HG03432 (cell line): ENCODE data around the gene DEGS1.
"Not testable (repeated sequence)": the region's sequence is repeated elsewhere in the genome, so short reads cannot be mapped to it uniquely, and the experiment has no call there.

Experiments
- ATAC-seq: cut with Tn5 transposase; IDR thresholded peaks from one replicate; pipeline ENCODE4 v1.9.1; 2021; ENCODE audit warnings: mild to moderate bottlenecking, moderate library complexity; ENCODE audit not compliant: unreplicated experiment

Gene DEGS1

DNA sequence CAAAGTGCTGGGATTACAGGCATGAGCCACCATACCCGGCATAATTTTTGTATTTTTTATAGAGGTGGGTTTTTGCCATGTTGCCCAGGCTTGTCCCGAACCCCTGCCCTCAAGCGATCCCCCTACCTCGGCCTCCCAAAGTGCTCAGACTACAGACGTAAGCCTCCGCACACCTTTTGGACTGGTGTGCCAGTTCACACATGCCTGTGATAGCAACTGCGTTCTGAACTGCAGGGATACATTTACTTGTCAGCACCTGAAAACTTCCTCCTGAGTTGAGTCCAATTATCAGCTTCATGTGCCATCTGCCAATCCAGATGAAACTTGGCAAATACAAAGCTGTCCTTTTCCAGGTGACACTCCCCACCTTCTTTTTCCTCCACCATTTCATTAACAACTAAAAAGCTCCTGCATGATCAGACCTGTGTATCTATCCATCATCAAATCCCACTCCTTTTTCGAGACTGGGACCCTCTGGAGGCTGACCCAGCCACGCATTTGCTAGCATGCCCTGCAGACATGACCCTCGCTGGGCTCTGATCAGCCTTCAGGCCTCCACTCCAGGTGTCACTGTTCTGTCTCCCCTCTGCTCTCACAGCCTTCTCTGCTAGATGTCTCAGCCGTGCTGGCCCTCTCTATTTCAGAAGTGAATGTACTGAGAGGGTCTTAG lies 2.1 kb upstream of the DEGS1 start:
- ATAC-seq, result no peak

DNA sequence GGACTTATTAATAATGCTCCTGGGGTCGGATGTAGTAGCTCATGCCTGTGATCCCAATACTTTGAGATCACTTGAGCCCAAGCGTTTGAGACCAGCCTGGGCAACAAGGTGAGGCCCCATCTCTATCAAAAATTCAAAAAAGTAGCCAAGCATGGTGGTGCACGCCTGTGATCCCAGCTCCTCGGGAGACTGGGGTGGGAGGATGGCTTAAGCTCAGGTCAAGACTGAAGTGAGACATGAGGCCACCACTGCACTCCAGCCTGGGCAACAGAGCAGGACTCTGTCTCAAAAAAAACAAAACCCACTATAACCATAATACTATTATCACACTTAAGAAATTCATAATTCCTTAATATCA lies 1.6 kb upstream of the DEGS1 start:
- no peak for ATAC-seq

DNA sequence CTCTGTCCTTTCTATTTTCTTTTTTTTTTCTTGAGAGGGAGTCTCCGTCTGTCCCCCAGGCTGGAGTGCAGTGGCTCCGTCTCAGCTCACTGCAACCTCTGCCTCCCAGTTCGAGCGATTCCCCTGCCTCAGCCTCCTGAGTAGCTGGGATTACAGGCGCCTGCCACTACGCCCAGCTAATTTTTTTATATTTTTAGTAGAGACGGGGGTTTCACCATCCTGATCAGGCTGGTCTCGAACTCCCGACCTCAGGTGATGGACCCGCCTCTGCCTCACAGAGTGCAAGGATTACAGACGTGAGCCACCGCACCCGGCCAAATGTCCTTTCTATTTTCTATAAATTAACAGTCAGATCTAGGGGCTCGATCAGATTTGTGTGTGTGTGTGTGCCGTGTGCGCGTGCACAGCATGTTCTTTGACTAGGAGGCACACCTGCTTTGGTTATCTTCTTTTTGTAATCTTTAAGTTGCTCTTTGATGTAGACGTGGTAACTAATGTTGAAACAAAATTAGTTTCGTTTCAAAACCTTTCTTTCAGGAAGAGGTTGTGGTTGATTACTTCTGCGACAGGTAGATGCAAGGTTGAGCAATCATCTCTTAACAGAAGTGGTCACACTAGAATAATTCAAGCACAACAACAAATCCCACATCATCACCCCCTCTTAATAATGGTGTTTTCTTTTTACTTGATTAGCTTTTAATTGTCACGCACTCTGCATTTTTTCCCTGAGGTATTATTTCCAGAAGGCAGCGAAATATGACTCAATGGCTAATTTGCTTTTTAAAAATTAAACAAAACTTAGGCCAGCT lies 779 bp upstream of the DEGS1 start:
- peak; percentile 48 for ATAC-seq

DNA sequence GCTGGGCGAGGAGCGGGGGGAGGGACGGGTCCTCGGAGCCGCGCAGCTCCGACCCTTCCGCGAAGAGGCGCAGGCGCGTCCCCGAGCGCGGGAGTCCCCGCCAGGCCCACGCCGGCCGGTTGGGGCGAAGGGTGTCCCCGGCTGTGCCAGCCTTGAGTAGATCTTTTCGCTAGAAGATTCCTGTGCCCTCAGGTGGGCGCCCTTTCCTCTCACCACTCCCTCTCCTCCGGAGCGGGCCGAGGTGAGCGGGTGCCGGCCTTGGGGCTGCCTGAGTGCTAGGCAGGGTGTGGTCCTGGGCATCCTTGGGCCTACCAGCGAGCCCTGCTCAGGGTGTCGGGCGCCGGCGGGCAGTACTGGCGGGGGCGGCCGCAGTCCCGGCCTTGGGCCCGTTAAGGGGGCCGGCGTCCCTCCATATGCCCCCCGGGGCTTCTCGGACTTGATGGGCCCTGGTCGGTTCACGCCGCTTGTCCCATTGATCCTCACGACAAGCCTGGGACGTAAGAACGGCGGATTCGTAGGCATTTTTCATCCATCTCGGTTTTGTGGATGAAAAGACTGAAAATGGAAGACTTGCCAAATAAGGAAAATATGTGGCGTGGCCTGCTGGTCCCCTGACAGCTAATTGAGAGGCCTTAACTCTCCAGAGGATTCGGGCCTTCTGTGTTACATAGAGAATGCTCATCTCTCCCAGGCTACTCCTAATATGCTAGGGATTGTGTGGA lies 712 bp downstream of the DEGS1 start:
- ATAC-seq, result peak; percentile 53

DNA sequence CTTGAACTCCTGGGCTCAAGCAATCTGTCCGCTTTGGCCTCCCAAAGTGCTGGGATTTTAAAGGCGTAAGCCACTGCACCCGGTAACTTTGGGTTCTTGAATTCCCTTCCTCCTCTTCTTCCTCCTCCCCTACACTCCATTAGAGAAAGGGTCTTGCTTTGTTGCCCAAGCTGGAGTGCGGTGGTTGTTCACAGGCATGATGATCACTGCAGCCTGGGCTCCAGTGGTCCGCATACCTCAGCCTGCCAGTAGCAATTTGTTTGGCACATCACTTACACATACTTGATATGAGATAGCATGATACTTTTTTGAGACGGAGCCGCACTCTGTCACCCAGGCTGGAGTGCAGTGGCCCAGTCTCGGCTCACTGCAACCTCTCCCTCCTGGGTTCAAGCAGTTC lies 2.2 kb downstream of the DEGS1 start:
- no peak for ATAC-seq

DNA sequence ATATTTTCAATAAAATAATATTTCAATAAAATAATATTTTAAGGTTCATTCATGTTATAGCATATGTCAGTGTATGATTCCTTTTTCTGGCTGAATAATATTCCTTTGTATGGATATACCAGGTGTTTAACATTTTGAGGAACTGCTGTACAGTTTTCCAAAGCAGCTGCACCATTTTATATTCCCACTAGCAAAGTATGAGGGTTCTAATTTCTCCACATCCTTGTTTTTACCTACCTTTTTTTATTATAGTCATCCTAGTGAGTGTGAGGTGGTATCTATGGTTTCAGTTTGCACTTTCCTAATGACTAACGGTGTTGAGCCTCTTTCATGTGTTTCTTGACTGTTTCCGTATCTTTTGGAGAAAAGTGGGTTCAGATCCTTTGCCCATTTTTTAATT lies 5.2 kb downstream of the DEGS1 start:
- no peak for ATAC-seq

DNA sequence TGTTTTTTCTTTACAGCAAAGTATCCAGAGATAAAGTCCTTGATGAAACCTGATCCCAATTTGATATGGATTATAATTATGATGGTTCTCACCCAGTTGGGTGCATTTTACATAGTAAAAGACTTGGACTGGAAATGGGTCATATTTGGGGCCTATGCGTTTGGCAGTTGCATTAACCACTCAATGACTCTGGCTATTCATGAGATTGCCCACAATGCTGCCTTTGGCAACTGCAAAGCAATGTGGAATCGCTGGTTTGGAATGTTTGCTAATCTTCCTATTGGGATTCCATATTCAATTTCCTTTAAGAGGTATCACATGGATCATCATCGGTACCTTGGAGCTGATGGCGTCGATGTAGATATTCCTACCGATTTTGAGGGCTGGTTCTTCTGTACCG lies 6.5 kb downstream of the DEGS1 start:
- no peak for ATAC-seq

DNA sequence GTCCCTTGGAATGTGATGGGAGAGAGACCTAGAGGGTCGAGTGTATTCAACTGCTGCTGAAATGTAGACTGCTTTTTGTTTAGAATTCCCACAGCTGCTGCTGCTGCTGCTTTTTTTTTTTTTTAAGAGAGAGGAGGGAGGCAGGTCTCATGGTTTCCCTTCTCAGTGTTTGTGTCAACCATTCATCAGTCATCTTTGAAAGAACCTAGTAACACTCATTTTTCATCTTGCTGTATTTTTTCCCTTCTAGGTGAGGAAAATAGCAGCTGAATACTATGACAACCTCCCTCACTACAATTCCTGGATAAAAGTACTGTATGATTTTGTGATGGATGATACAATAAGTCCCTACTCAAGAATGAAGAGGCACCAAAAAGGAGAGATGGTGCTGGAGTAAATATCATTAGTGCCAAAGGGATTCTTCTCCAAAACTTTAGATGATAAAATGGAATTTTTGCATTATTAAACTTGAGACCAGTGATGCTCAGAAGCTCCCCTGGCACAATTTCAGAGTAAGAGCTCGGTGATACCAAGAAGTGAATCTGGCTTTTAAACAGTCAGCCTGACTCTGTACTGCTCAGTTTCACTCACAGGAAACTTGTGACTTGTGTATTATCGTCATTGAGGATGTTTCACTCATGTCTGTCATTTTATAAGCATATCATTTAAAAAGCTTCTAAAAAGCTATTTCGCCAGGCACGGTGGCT lies 9.2 kb downstream of the DEGS1 start:
- ATAC-seq, result no peak

DNA sequence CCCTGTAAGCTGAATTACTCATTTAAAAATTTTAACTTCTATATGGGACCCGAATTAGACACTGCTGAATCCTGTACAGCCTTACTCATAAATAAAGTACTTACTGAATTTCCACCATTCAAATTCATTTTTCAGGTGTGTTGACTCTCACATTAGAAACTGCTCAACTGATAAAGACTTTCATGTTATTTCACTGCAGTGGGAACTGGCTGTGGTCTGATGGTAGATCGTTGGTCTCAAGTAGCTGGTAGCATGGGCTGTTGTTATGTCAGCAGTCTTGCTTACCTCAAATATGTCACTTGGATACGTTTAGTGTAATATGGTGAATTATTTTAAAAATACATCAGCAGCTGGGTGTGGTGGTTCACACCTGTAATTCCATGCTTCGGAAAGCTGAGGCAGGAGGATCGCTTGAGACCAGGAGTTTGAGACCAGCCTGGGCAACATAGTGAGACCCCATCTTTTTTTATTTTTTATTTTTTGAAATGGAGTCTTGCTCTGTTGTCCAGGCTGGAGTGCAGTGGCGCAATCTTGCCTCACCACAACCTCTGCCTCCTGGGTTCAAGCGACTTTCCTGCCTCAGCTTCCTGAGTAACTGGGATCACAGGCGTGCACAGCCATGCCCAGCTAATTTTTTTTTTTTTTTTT lies 10.4 kb downstream of the DEGS1 start:
- no peak for ATAC-seq

DNA sequence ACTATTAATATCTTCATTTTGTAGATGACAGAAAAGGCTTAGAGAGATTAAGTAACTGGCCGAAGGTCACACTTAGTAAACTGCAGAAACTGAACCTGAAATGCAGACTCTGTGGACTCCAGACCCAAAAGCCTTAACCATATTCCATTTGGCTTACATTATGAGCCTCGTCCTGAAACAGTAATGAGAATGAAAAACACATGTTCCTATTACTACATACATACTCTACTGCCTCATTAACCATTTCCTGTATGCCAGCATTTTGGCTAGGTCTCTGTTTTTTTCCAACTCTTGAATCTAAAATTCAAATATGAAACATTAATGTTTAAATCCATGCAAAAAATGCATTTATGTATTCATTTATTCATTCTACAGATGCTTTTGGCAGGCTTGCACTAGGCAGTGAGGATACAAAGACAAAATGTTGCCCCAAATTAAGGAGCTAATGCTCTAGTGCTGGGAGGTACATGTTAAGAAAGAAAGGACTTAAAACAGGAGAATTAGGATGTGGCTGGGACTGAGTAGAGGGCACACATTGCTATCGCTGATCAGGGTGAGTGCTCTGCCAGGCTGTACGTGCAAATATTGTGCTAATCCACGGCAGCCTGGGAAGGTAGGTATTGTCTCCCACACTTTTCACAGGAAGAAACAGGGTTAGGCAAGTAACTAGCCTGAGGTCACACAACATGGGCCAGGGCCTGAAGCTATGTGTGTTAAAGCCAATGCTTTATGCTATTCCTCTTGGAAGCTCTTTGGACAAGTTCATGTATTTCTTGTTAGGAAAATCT lies 14.0 kb downstream of the DEGS1 start:
- ATAC-seq, result no peak

DNA sequence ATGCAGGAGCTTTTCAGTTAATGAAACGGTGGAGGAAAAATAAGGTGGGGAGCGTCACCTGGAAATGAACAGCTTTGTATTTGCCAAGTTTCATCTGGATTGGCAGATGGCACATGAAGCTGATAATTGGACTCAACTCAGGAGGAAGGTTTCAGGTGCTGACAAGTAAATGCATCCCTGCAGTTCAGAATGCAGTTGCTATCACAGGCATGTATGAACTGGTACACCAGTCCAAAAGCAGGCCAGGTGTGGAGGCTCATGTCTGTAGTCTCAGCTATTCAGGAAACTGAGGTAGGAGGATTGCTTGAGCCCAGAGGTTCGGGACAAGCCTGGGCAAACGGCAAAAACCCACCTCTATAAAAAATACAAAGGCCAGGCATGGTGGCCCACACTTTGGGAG lies 15.5 kb downstream of the DEGS1 start:
- ATAC-seq, result no peak

DNA sequence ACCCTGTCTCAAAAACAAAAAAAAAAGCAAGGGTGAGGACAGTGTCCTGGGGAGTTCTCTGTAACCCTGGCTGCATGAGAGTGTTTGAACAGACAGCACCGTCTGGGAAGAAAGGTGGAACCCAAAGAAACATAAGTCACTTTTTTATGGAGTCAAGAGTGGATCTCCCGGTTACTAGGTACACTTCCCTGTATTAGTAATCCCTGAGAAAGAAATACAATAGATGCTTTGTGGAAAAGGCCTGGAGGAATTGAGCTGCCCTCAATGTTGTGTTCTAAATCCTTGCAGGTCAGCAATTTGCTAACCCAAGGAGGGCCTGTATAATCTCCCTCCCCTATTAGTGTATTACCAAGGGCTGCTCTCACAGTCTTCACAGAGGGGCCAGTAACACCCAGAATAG lies 16.6 kb downstream of the DEGS1 start:
- ATAC-seq, result no peak

DNA sequence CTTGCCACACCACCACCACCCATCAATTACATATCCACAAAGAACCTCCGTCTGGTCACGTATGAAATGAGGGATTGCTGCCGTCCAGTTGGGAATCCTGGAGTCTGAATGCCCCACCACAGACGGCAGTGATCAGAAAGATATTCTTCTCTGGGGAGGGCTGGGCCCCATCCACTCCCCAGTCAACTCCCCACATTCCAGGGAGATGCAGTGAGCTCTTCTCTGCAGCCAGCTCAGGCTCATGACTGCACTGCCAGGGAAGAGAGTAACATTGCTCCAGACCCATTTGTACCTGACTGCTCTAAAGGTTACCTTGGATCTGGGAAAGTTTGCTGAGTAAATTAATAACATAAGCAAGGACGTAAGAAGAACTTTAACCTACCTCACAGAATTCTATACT lies 18.3 kb downstream of the DEGS1 start:
- ATAC-seq, result no peak

DNA sequence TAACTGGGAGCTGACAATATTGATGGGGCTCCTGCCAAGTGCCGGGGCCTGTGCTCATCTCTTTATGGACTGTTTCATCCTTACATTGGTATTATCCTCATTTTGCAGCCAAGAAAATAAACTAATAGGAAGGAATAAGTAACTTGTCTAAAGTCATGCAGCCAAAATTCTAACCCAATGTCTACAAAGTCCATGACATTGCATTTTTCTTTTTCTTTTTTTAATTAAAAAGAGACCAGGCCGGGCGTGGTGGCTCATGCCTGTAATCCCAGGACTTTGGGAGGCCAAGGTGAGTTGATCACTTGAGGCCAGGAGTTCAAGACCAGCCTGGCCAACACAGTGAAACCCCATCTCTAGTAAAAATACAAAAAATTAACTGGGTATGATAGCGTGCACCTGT lies 18.8 kb downstream of the DEGS1 start:
- ATAC-seq, result no peak

DNA sequence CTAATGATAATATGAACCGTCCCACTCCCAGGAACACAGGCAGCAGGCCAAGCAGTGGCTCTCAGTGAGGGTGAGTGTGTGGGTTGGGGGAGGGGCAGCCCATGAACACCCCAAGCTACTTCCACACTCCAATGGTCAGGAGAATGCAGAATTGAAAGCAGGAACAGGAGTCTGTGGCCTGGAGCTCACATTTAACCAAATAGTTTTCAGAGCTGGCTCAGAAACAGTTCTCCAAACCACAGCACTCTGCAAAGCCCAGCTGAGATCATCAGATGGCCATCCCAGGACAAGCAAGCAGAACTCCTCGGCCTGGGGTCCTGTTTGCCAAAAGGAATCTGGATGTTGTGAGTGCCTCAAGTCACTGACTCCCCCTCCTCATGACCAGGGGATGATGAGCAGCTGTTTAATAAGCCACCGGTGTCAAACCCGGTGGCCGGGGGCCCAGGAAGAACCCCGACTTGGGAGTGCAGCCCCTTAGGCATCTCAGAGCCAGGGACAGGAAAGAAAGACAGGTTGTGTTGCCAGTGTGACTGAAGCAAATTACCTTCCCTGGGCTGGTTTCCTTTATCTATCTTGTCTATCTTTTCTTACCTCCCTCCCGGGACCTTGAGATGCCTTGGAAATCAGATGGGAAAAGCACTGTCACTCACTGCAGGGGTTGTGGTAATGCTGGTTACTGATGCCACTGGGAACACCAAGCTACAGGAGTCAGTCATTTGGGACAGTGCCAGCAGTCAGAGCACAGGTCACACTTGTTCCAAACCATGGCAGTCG lies 20.4 kb downstream of the DEGS1 start:
- ATAC-seq, result peak; percentile 58

DNA sequence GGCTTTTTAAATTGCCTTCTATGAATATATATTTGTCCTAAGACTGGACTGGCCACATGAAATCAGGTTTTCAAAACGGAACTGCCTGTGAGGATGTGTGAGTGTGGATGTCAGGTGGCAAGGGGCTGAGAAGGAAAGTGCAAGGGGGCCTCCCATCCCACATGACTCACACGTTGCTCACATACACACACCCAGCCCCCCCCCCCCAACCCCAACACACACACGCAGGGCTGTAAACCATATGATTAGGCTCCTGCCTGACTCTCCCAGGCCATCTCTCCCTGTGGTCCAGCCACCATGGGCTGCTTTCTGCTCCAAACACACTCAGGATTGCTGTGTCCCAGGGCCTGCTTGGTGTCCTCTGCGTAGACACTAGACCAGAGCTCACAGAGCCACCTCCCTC lies 22.4 kb downstream of the DEGS1 start:
- peak; percentile 63 for ATAC-seq

DNA sequence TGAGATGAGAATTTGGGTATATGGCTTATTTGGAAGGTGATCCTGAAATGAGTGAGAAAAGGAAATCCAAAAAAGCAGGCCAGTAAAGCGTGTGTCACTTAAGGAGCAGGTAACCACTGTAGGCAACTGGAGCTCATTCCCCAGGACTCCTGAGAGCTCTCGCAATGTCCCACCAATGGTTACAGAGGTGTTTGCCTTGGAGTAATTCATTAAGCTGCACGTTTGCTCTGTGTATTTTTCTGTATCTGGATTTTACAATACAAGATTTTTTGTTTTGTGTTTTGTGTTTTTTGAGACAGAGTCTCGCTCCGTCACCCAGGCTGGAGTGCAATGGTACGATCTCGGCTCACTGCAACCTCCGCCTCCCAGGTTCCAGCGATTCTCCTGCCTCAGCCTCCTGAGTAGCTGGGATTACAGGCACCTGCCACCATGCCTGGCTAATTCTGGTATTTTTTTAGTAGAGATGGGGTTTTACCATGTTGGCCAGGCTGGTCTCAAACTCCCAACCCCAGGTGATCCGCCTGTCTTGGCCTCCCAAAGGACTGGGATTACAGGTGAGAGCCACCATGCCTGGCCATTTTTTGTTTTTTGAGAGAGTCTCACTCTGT lies 23.0 kb downstream of the DEGS1 start:
- ATAC-seq, result not testable (repeated sequence)

DNA sequence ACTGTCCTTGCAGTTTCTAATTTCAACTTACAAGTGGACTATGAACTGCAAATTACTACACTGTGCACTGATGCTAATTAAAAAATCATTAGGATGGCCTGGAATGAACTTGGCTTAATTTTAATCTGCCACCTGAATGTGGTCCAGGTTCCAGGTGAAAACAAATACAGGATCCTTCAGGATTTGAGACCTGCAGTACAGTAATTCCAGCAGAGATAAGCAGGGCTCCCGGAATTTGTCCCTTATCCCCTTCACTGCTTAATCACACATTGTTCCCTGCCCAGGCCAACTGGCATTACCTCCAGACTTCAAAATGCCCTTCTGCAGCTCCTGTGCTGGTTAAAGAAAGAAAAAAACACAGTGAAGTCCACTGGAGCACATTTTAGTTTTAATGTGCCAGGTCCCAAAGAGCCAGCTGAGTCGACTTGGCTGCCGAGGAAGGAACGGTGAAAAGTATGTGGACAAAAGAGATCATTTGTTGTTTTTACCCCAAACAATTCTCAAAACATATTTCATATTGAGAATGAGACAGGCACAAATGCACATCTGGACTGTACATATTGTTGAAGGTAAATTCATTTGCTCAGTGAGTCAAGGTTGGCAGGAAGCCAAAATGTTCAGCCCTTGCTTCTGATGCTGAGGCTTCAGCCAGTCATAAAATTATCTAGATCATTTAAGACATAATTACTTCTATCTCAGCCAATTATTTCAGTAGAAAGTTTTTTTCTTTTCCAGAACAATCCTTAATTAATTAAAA lies 28.3 kb downstream of the DEGS1 start:
- no peak for ATAC-seq
